NOMO-1 treated with dmso at 0.1 percent for 144 hours (cell line): ENCODE data around the gene POLD4.
A peak's percentile ranks its signal among the peaks of the same experiment; 100 is the strongest.

Experiments
- DNase-seq: peaks from one replicate; lab custom pipeline; 2025; ENCODE audit not compliant: unreplicated experiment; lab: John Stamatoyannopoulos, UW

The POLD4 gene

GRCh38 chr11:67303132-67303834 lies 50.1 kb downstream of the POLD4 start, which contains the start of gene SSH3:
SSH3 (plus strand) TSS chr11:67303530; CDS start chr11:67303626, 96 bp downstream.
- DNase-seq: peak; percentile 67

DNA sequence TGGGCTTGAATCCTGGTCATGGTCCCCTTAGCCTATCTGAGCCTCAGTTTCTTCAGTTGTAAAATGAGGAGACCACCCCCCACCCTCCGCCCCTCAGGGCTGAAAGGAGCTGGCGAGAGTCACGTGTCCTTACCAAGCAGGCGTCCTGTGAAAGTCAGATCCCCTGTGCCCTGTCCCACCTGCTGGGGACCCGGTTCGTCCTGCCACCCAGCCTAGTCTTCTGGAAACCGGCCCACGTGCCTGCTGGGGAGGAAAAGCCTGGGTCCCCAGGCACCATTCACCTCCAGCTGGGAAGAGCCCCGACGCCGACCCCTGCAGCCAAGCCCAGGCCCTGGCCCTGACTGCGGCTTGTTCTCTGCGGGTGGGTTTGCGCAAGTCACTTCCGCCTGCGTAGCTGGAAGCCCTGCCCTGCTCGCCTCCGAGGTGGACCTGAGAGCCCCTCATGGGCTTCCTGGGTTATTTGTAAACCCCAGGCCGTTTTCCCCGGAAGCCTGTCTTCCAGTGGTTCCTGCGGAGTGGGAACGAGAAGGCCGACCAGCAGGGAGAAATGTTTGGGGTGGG lies 50.7 kb downstream of the POLD4 start:
- peak; percentile 74 for DNase-seq

DNA sequence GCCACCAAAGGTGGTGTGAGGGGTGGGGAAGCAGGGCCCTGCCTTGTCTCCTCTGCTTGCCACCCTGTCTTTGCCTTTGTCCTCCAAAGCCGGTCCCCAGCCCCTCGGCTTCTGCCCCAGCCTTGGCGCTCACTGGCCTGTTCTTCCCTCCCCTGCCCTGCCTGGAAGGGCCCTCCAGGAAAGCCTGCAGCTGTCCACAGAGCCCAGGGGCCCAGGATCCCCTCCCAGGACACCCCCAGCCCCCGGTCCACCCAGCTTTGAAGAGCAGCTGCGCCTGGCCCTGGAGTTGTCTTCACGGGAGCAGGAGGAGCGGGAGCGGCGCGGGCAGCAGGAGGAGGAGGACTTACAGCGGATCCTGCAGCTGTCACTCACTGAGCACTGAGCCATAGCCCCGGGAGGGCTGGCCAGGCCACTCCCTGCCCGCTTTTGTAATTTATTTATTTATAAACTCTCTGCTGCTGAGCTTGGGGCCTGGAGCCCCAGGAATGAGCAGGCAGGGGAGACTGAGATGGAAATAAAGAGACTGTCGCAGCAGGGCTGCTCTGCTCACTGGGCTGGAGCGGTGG lies 51.3 kb downstream of the POLD4 start:
- peak; percentile 16 for DNase-seq

DNA sequence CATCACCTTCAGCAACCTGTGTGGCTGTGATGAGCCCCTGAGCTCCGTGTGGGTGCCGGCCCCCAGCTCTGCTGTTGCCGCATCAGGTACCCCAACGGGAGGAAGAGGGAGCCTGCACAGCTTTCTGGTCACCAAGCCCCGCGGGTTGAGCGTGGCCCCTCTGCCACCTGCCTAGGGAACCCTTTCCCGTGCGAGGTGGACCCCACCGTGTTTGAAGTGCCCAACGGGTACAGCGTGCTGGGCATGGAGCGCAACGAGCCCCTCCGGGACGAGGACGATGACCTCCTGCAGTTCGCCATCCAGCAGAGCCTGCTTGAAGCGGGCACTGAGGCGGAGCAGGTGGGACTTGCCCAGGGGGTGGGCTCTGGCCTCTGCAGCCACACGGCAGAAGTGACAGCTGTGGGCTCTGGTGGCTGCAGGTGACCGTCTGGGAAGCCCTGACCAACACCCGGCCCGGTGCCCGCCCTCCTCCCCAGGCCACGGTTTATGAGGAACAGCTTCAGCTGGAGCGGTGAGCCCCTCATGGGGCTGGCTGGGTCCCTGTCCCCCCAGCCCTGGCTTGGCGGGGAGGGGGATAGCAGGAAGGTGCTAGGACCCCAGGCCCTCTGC lies 51.9 kb downstream of the POLD4 start:
- DNase-seq: no peak
